ENCODE results near the gene ARSB.

- no peak for TF ChIP-seq POLR2A (IDR thresholded peaks at IDR 0.05)
- TF ChIP-seq, protein P1, sequence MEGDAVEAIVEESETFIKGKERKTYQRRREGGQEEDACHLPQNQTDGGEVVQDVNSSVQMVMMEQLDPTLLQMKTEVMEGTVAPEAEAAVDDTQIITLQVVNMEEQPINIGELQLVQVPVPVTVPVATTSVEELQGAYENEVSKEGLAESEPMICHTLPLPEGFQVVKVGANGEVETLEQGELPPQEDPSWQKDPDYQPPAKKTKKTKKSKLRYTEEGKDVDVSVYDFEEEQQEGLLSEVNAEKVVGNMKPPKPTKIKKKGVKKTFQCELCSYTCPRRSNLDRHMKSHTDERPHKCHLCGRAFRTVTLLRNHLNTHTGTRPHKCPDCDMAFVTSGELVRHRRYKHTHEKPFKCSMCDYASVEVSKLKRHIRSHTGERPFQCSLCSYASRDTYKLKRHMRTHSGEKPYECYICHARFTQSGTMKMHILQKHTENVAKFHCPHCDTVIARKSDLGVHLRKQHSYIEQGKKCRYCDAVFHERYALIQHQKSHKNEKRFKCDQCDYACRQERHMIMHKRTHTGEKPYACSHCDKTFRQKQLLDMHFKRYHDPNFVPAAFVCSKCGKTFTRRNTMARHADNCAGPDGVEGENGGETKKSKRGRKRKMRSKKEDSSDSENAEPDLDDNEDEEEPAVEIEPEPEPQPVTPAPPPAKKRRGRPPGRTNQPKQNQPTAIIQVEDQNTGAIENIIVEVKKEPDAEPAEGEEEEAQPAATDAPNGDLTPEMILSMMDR (IDR thresholded peaks at IDR 0.05): no peak
These were observed 105.6 kb downstream of the ARSB start for GRCh38 chr5:78879516-78879915.
